B cell (primary cell): ENCODE measurements around the gene MBD6. TPM values are rescaled to one million over a fixed set of nuclear protein-coding genes. Genes with fewer than 3 reads are reported as not detected.
"Not testable (repeated sequence)": the region's sequence is repeated elsewhere in the genome, so short reads cannot be mapped to it uniquely, and the experiment has no call there.

Source experiments
- ATAC-seq: fragments of 200-7000 bp; cut with Tn5 transposase; one replicate; pipeline ENCODE4 v1.10.0; 2021; ENCODE audit warnings: low read depth, mild to moderate bottlenecking, moderate number of reproducible peaks, moderate library complexity
- CTCF ChIA-PET: fragments of 350-600 bp; sonication (Branson Sonifier 250); formaldehyde crosslinking; loops from one replicate; lab custom pipeline; 2021; ENCODE audit warnings: antibody characterized with exemption, inconsistent platforms; lab: Charles Lee
- POLR2A ChIA-PET: fragments of 350-600 bp; sonication (Branson Sonifier 250); formaldehyde crosslinking; loops from one replicate; lab custom pipeline; 2021; ENCODE audit warnings: antibody characterized with exemption; lab: Charles Lee
- DNase-seq: peaks from one replicate; pipeline ENCODE4 v3.0.0; 2013
- H2AFZ ChIP-seq: 2 replicates; pipeline ENCODE4 v1.6.1; 2012; ENCODE audit warnings: mild to moderate bottlenecking, low read depth, low read length; ENCODE audit not compliant: insufficient read depth, poor library complexity, severe bottlenecking
- H3K27ac ChIP-seq, 2 donors: 1 replicate in 1 of 2; 2 replicates in 1 of 2; pipeline ENCODE4 v1.5.1; 2012 to 2013; ENCODE audit warnings: low read length in 2 of 2, mild to moderate bottlenecking in 2 of 2, moderate library complexity in 1 of 2
- H3K27me3 ChIP-seq, 4 experiments: fragments of 200-600 bp in 1 of 4; sonication (generic) in 1 of 4; replicated peaks in 1 of 4; 1 replicate in 2 of 4; 2 replicates in 2 of 4; pipeline versions ENCODE4 v1.6.1 to v1.7.0; 2013 to 2016; ENCODE audit warnings: low read length in 3 of 4, mild to moderate bottlenecking in 2 of 4, mixed read lengths in 1 of 4, moderate library complexity in 1 of 4; ENCODE audit not compliant: insufficient read depth in 4 of 4, control insufficient read depth in 3 of 4; ENCODE audit errors: control extremely low read depth in 1 of 4
- H3K36me3 ChIP-seq, 2 experiments: replicated peaks in 1 of 2; 1 replicate in 1 of 2; 2 replicates in 1 of 2; pipeline versions ENCODE4 v1.6.1 to v1.7.1; 2013; ENCODE audit warnings: low read length in 1 of 2; ENCODE audit not compliant: insufficient read depth in 2 of 2, control insufficient read depth in 1 of 2; ENCODE audit errors: control extremely low read depth in 1 of 2, extremely low read depth in 1 of 2
- H3K4me1 ChIP-seq, 2 donors: fragments of 200-600 bp in 1 of 2; sonication (generic) in 1 of 2; 1 replicate in 1 of 2; 2 replicates in 1 of 2; pipeline versions ENCODE4 v1.5.1 to v1.6.1; 2013 to 2017; ENCODE audit warnings: low read length in 2 of 2; ENCODE audit not compliant: control insufficient read depth in 2 of 2, insufficient read depth in 2 of 2
- H3K4me2 ChIP-seq: replicated peaks from 2 replicates; pipeline ENCODE3; 2012; ENCODE audit warnings: mild to moderate bottlenecking, low read depth, low read length; ENCODE audit not compliant: poor library complexity, severe bottlenecking
- H3K4me3 ChIP-seq, 5 experiments: fragments of 200-600 bp in 1 of 5; sonication (generic) in 1 of 5; 1 replicate in 3 of 5; 2 replicates in 2 of 5; pipeline versions ENCODE4 v1.5.1 to v1.7.0; 2011 to 2016; ENCODE audit warnings: low read length in 4 of 5, mild to moderate bottlenecking in 4 of 5, low read depth in 2 of 5, control low read depth in 1 of 5, moderate library complexity in 1 of 5; ENCODE audit not compliant: insufficient read depth in 1 of 5; ENCODE audit errors: control extremely low read depth in 1 of 5, extremely low read depth in 1 of 5
- H3K79me2 ChIP-seq: fragments of 200-600 bp; sonication (generic); one replicate; pipeline ENCODE4 v1.6.0; 2016; ENCODE audit warnings: low read length; ENCODE audit not compliant: control insufficient read depth, insufficient read depth
- H3K9ac ChIP-seq: fragments of 200-600 bp; sonication (generic); 2 replicates; pipeline ENCODE4 v1.6.1; 2017; ENCODE audit warnings: mild to moderate bottlenecking, low read length, moderate library complexity
- H3K9me3 ChIP-seq, 3 donors: one replicate each; pipeline versions ENCODE4 v1.6.1 to v1.7.1; 2013; ENCODE audit warnings: low read length in 2 of 3; ENCODE audit not compliant: control insufficient read depth in 2 of 3, insufficient read depth in 1 of 3; ENCODE audit errors: control extremely low read depth in 1 of 3
- H4K20me1 ChIP-seq: 2 replicates; pipeline ENCODE4 v1.6.0; 2012; ENCODE audit warnings: mild to moderate bottlenecking, low read length; ENCODE audit not compliant: insufficient read depth, control insufficient read depth, poor library complexity, severe bottlenecking
- H3K27ac Mint-ChIP-seq: one replicate; pipeline ENCODE4 v1.8.0; 2021; ENCODE audit warnings: mixed read lengths
- H3K27me3 Mint-ChIP-seq: one replicate; pipeline ENCODE4 v1.8.0; 2021; ENCODE audit warnings: mixed read lengths
- H3K4me1 Mint-ChIP-seq: one replicate; pipeline ENCODE4 v1.8.0; 2021; ENCODE audit warnings: mixed read lengths
- H3K4me3 Mint-ChIP-seq: one replicate; pipeline ENCODE4 v1.8.0; 2021; ENCODE audit warnings: mixed read lengths
- H3K9me3 Mint-ChIP-seq: one replicate; pipeline ENCODE4 v1.8.0; 2022; ENCODE audit warnings: mixed read lengths; ENCODE audit not compliant: insufficient read depth
- EZH2 ChIP-seq: IDR thresholded peaks from 2 replicates; pipeline ENCODE4 v1.6.1; 2012; ENCODE audit warnings: borderline replicate concordance, low read depth, mild to moderate bottlenecking, moderate library complexity, low read length; ENCODE audit not compliant: insufficient read depth, poor library complexity, severe bottlenecking
- WGBS: methylation state at CpG from one replicate; pipeline ENCODE4 v1.1.5; 2013; ENCODE audit warnings: missing lambda C conversion rate; ENCODE audit not compliant: insufficient coverage; 5-methylcytosine and 5-hydroxymethylcytosine counted together
- intact Hi-C: fragments of 100-400 bp; cut with micrococcal nuclease; formaldehyde crosslinking; loops from one replicate; pipeline ENCODE4 v1.10.0; 2022
- polyA plus RNA-seq: library from polyadenylated mRNA; depleted of rRNA; stranded (reverse); fragments of >200 nt; gene quantifications from 2 replicates; pipeline ENCODE4 v1.2.3, GENCODE V29; 2012
- total RNA-seq, 2 donors: library from RNA; stranded (reverse); fragments of 120-200 nt in 1 of 2; gene quantifications; 1 replicate in 1 of 2; 2 replicates in 1 of 2; pipeline versions ENCODE4 v1.2.3 to v1.2.4, GENCODE V29; 2013 to 2022
- TF ChIP-seq, protein P1 (sequence below): fragments of 200-600 bp; IDR thresholded peaks from one replicate; pipeline ENCODE4 v1.8.0; 2022; ENCODE audit warnings: antibody characterized with exemption, mild to moderate bottlenecking

MBD6 gene
- total and polyA plus RNA-seq, 2 donors (not counting 1 experiment from before 2014, with no cell fraction given) = 39.4 to 121 TPM

DNA sequence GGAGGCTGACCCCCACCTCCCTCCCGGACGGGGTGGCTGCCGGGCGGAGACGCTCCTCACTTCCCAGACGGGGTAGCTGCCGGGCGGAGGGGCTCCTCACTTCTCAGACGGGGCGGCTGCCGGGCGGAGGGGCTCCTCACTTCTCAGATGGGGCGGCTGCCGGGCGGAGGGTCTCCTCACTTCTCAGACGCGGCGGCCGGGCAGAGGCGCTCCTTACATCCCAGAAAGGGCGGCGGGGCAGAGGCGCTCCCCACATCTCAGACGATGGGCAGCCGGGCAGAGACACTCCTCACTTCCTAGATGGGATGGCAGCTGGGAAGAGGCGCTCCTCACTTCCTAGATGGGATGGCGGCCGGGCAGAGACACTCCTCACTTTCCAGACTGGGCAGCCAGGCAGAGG lies 14.8 kb upstream of the MBD6 start:
- 100% methylated on average over 3 of the region's 28 CpGs for WGBS
- ATAC-seq, H3K4me3 ChIP-seq, H2AFZ ChIP-seq, CTCF ChIA-PET, DNase-seq, H3K27ac Mint-ChIP-seq, H3K27me3 ChIP-seq, H4K20me1 ChIP-seq, H3K4me1 Mint-ChIP-seq, H3K4me3 Mint-ChIP-seq, H3K27me3 Mint-ChIP-seq, H3K9me3 Mint-ChIP-seq, H3K4me1 ChIP-seq, POLR2A ChIA-PET, H3K4me2 ChIP-seq, H3K9me3 ChIP-seq, intact Hi-C loops, H3K27ac ChIP-seq, H3K9ac ChIP-seq: not testable (repeated sequence)
- peaks cover 5 to 54% of the 10 kb centered on the region in 2 experiments for H3K36me3 ChIP-seq
- H3K79me2 ChIP-seq = peaks cover 14% of the 10 kb centered on the region

DNA sequence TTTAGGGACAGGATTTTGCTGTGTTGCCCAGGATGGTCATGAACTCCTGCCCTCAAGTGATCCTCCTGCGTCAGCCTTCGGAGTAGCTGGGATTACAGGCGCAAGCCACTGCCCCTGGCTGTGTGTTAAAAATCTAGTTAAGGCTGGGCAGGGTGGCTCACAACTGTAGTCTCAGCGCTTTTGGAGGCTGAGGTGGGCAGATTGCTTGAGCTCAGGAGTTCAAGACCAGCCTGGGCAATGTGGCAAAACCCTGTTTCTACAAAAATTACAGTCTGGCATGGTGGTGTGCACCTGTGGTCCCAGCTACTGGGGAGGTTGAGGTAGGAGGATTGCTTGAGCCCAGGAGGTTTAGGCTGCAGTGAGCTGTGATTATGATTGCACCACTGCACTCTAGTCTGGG lies 11.5 kb upstream of the MBD6 start:
- Histone ChIP-seq H3K4me1 (no peaks in the 10 kb centered on the region), H3K27me3 (no peaks in the 10 kb centered on the region), H3K9me3 (no peaks in the 10 kb centered on the region), H2AFZ (no peak overlapping the region), H3K4me2 (no peak overlapping the region), H3K27ac (no peak overlapping the region), H3K9ac (no peak overlapping the region), H3K36me3 (peaks cover 20 to 60% of the 10 kb centered on the region in 2 experiments), H3K79me2 (peaks cover 5% of the 10 kb centered on the region), H4K20me1 (peaks cover 5% of the 10 kb centered on the region), H3K4me3 (no peak overlapping the region)
- no peak for DNase-seq
- Mint-ChIP-seq H3K27ac (no peak overlapping the region), H3K9me3 (no peaks in the 10 kb centered on the region), H3K4me1 (no peaks in the 10 kb centered on the region), H3K27me3 (no peaks in the 10 kb centered on the region), H3K4me3 (no peak overlapping the region)
- POLR2A ChIA-PET = interaction anchor here (0.7 kb wide), 1 partner anchor 383 kb away, joined by 3 read pairs; no protein-coding TSS in a partner anchor
- no peak for ATAC-seq
- TF ChIP-seq EZH2 = no peak
- TF ChIP-seq, protein P1, sequence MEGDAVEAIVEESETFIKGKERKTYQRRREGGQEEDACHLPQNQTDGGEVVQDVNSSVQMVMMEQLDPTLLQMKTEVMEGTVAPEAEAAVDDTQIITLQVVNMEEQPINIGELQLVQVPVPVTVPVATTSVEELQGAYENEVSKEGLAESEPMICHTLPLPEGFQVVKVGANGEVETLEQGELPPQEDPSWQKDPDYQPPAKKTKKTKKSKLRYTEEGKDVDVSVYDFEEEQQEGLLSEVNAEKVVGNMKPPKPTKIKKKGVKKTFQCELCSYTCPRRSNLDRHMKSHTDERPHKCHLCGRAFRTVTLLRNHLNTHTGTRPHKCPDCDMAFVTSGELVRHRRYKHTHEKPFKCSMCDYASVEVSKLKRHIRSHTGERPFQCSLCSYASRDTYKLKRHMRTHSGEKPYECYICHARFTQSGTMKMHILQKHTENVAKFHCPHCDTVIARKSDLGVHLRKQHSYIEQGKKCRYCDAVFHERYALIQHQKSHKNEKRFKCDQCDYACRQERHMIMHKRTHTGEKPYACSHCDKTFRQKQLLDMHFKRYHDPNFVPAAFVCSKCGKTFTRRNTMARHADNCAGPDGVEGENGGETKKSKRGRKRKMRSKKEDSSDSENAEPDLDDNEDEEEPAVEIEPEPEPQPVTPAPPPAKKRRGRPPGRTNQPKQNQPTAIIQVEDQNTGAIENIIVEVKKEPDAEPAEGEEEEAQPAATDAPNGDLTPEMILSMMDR = no peak
- CTCF ChIA-PET = interaction anchor here (0.7 kb wide), 1 partner anchor 1278 kb away, joined by 4 read pairs; no protein-coding TSS in a partner anchor
- 100% methylated on average over 4 of the region's 4 CpGs for WGBS
- intact Hi-C loops = no loop called here
